ENCODE measurements around the gene DMXL1. TPM values are rescaled to one million over a fixed set of nuclear protein-coding genes. Genes with fewer than 3 reads are reported as not detected.
A peak's percentile ranks its signal among the peaks of the same experiment; 100 is the strongest.

Gene DMXL1
- total RNA-seq, 1 donor from 2014 or later, result 56.5 TPM

DNA sequence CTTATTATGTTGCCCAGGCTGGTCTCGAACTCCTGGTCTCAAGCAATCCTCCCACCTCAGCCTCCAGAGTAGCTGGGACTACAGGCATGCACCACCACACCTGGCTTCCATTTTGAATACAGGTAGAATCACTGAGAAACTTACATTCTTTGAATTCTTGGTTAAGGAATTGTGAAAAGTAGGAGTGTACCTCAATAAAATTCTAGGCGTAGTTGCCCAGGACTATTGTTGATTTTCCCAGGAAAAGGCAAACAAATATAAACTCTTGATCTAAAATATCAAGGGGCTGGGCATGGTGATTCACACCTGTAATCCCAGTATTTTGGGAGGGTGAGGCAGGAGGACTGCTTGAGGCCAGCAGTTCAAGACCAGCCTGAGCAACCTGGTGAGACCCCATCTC is 16.8 kb upstream of the DMXL1 start:
- no peaks in the 10 kb centered on the region for H3K4me1 ChIP-seq
- H3K9me3 ChIP-seq, result no peaks in the 10 kb centered on the region
- DNase-seq (ENCODE audit: extremely low spot score in 2 of 2), result no peak
- intact Hi-C loops (cut with DNase I), result no loop called here
- TF ChIP-seq POLR2AphosphoS5 (IDR thresholded peaks at IDR 0.05; ENCODE audit: insufficient read depth in 1 of 2, low read depth in 1 of 2) (no peak), POLR2A (IDR thresholded peaks at IDR 0.05) (no peak)
- TF ChIP-seq, protein P1, sequence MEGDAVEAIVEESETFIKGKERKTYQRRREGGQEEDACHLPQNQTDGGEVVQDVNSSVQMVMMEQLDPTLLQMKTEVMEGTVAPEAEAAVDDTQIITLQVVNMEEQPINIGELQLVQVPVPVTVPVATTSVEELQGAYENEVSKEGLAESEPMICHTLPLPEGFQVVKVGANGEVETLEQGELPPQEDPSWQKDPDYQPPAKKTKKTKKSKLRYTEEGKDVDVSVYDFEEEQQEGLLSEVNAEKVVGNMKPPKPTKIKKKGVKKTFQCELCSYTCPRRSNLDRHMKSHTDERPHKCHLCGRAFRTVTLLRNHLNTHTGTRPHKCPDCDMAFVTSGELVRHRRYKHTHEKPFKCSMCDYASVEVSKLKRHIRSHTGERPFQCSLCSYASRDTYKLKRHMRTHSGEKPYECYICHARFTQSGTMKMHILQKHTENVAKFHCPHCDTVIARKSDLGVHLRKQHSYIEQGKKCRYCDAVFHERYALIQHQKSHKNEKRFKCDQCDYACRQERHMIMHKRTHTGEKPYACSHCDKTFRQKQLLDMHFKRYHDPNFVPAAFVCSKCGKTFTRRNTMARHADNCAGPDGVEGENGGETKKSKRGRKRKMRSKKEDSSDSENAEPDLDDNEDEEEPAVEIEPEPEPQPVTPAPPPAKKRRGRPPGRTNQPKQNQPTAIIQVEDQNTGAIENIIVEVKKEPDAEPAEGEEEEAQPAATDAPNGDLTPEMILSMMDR (IDR thresholded peaks at IDR 0.05), result no peak
- H3K27me3 ChIP-seq, result no peaks in the 10 kb centered on the region
- H3K36me3 ChIP-seq, result no peaks in the 10 kb centered on the region
- H3K27ac ChIP-seq, result no peak overlapping the region
- no peak overlapping the region for H3K4me3 ChIP-seq

DNA sequence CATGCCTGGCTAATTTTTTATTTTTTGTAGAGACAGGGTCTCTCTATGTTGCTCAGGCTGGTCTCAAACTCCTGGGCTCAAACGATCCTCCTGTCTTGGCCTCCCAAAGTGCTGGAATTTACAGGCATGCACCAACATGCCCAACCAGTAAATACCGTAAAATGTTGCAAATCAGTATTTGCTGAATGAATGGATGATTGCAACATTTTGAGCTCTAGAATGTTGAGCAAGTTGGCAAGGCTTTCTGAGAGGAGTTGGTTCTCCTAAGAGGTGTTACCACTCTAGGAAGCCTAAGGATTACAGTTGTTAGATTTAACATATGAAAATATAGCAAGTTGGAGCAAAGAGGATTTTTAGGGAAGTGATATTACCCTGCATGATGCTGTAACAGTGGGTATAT is 15.6 kb upstream of the DMXL1 start:
- H3K9me3 ChIP-seq, result no peaks in the 10 kb centered on the region
- no peak overlapping the region for H3K4me3 ChIP-seq
- intact Hi-C loops (cut with DNase I), result no loop called here
- no peak for TF ChIP-seq POLR2A (IDR thresholded peaks at IDR 0.05)
- TF ChIP-seq POLR2AphosphoS5 (IDR thresholded peaks at IDR 0.05; ENCODE audit: insufficient read depth in 1 of 2, low read depth in 1 of 2), result no peak
- TF ChIP-seq, protein P1 (IDR thresholded peaks at IDR 0.05), result no peak
- no peak for DNase-seq (ENCODE audit: extremely low spot score in 2 of 2)
- H3K27me3 ChIP-seq, result no peaks in the 10 kb centered on the region
- no peak overlapping the region for H3K27ac ChIP-seq
- no peaks in the 10 kb centered on the region for H3K36me3 ChIP-seq
- H3K4me1 ChIP-seq, result no peaks in the 10 kb centered on the region

DNA sequence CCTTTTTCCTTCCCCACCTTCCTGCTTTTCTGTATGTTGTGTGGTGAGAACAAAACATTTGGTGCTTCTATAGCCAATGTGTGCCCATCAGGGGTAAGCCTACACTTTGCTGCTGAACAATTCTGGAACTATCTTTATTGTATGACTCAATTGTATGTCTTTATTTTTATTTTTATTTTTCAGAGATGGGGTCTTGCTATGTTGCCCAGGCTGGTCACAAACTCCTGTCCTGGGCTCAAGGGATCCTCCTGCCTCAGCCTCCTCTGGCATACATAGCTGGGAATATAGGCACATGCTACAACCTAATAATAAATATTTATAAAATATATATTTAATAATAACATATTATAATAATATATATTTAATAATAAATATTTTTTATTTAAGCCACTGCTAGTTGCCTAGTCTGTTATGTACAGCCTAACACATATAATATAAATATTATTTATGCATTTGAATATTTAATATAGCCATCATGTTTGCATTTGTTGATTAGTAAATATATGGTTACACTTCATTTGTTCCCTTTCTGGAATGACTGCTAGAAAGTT is 11.8 kb upstream of the DMXL1 start:
- H3K4me3 ChIP-seq, result no peak overlapping the region
- intact Hi-C loops (cut with DNase I), result no loop called here
- DNase-seq (ENCODE audit: extremely low spot score in 2 of 2), result no peak
- H3K36me3 ChIP-seq, result no peaks in the 10 kb centered on the region
- peaks cover 5% of the 10 kb centered on the region for H3K4me1 ChIP-seq
- no peaks in the 10 kb centered on the region for H3K9me3 ChIP-seq
- TF ChIP-seq POLR2A (IDR thresholded peaks at IDR 0.05) (no peak), POLR2AphosphoS5 (IDR thresholded peaks at IDR 0.05; ENCODE audit: insufficient read depth in 1 of 2, low read depth in 1 of 2) (no peak)
- TF ChIP-seq, protein P1 (IDR thresholded peaks at IDR 0.05), result no peak
- H3K27me3 ChIP-seq, result no peaks in the 10 kb centered on the region
- no peak overlapping the region for H3K27ac ChIP-seq

DNA sequence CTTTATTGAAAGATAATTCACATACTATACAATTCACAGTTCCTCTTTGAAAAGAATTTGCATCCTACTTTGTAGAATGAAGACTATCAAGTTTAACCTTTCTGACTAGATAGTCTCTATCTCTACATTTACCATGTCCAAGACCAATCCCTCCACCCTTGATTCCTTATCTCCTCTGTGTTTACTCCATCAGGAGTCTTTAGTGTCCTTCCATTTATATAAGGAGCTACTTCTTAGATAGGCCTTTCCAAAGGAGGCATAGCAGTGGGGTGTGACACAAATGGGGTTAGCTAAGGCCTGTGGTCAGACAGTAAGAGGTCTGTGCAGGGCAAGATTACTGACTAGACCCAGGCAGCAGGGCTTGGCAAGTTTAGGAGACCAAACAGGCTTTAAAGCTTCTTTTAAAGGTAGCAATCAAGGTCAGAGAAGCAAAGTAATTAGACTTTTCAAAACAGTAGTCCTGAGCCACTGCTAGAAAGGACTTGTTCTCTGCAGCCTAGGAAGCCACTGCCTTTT is 11.1 kb upstream of the DMXL1 start:
- intact Hi-C loops (cut with DNase I), result no loop called here
- no peak for DNase-seq (ENCODE audit: extremely low spot score in 2 of 2)
- H3K36me3 ChIP-seq, result no peaks in the 10 kb centered on the region
- no peaks in the 10 kb centered on the region for H3K27me3 ChIP-seq
- no peaks in the 10 kb centered on the region for H3K9me3 ChIP-seq
- no peak overlapping the region for H3K27ac ChIP-seq
- TF ChIP-seq POLR2AphosphoS5 (IDR thresholded peaks at IDR 0.05; ENCODE audit: insufficient read depth in 1 of 2, low read depth in 1 of 2) (no peak), POLR2A (IDR thresholded peaks at IDR 0.05) (no peak)
- TF ChIP-seq, protein P1 (IDR thresholded peaks at IDR 0.05), result no peak
- peaks cover 5% of the 10 kb centered on the region for H3K4me1 ChIP-seq
- no peak overlapping the region for H3K4me3 ChIP-seq

DNA sequence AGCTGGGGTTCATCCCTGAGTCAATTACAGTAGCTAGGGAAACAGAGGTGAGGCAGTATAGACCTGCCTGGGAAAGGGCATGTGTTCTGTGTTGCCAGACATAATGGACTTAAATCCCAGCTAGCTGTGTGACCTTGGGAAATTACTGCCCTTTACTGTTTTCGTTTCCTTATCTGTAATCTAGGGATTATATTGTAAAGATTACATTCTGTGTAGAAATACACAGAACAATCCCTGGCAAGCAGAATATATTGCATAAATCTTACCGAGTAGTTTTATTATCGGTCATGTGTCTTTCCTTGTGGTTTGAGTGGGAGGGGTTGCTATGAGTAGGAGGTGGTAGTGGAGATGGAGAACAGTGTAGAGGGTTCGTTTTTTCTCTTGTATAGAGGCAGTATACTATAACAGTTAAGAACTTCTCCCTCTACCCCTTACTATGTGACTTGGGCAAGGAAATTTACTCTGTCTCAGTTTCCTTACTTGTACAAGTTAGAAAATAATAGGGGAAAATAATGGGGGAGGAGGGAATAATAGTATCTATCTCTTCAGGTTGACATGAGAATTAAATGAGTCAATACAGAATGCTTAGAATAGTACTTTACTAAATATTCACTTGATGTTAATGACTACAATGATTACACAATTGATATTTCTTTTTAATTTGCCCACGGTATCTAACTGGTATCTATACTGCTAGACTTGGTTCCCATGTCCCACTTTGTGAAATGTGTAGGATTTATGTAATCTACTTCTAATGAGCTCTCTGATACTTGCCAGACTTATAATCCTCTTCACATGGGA is 7.1 kb upstream of the DMXL1 start:
- Histone ChIP-seq H3K27me3 (no peaks in the 10 kb centered on the region), H3K4me3 (no peak overlapping the region), H3K4me1 (peaks cover 5% of the 10 kb centered on the region), H3K36me3 (no peaks in the 10 kb centered on the region), H3K9me3 (no peaks in the 10 kb centered on the region), H3K27ac (no peak overlapping the region)
- DNase-seq (ENCODE audit: extremely low spot score in 2 of 2), result no peak
- intact Hi-C loops (cut with DNase I), result no loop called here
- TF ChIP-seq, protein P1 (IDR thresholded peaks at IDR 0.05), result no peak
- TF ChIP-seq POLR2AphosphoS5 (IDR thresholded peaks at IDR 0.05; ENCODE audit: insufficient read depth in 1 of 2, low read depth in 1 of 2) (peak in 1 of 2 donors; percentile 41), POLR2A (IDR thresholded peaks at IDR 0.05) (no peak)

Data from vagina (tissue), 2 donors.